Panc1 (cell line): ENCODE data around the gene PTH2.

ENCODE experiments used
- POLR2AphosphoS5 ChIP-seq: IDR thresholded peaks from 2 replicates; pipeline ENCODE4 v1.6.1; 2012; ENCODE audit warnings: mild to moderate bottlenecking, low read depth, low read length, moderate library complexity
- REST ChIP-seq, 2 experiments: IDR thresholded peaks; 2 replicates each; pipeline ENCODE4 v1.6.1; 2011 to 2012; ENCODE audit warnings: low read depth in 2 of 2, control low read depth in 1 of 2, low read length in 1 of 2, mild to moderate bottlenecking in 1 of 2, moderate library complexity in 1 of 2; ENCODE audit not compliant: insufficient read depth in 1 of 2
- SIN3A ChIP-seq: IDR thresholded peaks from 2 replicates; pipeline ENCODE4 v1.6.1; 2012; ENCODE audit warnings: low read depth, mild to moderate bottlenecking, low read length, moderate library complexity, borderline replicate concordance; ENCODE audit not compliant: insufficient read depth
- TCF7L2 ChIP-seq: IDR thresholded peaks from 2 replicates; pipeline ENCODE4 v1.6.1; 2011; ENCODE audit warnings: mild to moderate bottlenecking, low read depth, low read length, inconsistent platforms
- TF ChIP-seq, protein P1 (sequence below): fragments of 450-650 bp; IDR thresholded peaks from 2 replicates; pipeline ENCODE4 v1.5.1; 2017; ENCODE audit warnings: mild to moderate bottlenecking

- TF ChIP-seq, protein P1, sequence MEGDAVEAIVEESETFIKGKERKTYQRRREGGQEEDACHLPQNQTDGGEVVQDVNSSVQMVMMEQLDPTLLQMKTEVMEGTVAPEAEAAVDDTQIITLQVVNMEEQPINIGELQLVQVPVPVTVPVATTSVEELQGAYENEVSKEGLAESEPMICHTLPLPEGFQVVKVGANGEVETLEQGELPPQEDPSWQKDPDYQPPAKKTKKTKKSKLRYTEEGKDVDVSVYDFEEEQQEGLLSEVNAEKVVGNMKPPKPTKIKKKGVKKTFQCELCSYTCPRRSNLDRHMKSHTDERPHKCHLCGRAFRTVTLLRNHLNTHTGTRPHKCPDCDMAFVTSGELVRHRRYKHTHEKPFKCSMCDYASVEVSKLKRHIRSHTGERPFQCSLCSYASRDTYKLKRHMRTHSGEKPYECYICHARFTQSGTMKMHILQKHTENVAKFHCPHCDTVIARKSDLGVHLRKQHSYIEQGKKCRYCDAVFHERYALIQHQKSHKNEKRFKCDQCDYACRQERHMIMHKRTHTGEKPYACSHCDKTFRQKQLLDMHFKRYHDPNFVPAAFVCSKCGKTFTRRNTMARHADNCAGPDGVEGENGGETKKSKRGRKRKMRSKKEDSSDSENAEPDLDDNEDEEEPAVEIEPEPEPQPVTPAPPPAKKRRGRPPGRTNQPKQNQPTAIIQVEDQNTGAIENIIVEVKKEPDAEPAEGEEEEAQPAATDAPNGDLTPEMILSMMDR: no peak; the same call in 1 of the 2 replicates
- TF ChIP-seq REST (IDR thresholded peaks at IDR 0.05; ENCODE audit: insufficient read depth in 1 of 2, low read depth in 2 of 2, low read length in 1 of 2) (no peak), SIN3A (no peak), TCF7L2 (no peak), POLR2AphosphoS5 (no peak)
Observed at GRCh38 chr19:49430678-49431329, 7.6 kb upstream of the PTH2 start.
